SU-DHL-6 (cell line): ENCODE results near the gene INSC.

Experiments
- CTCF ChIP-seq: fragments of 200-600 bp; sonication (generic); IDR thresholded peaks from one replicate; pipeline ENCODE4 v1.5.1; 2017; ENCODE audit warnings: antibody characterized with exemption, mild to moderate bottlenecking, low read length, moderate library complexity; ENCODE audit not compliant: insufficient read depth, poor library complexity, severe bottlenecking
- EZH2phosphoT487 ChIP-seq: fragments of 200-600 bp; sonication (generic), shearing (Covaris generic); conservative IDR thresholded peaks from 2 replicates; pipeline ENCODE4 v1.6.1; 2018; ENCODE audit warnings: mild to moderate bottlenecking, antibody characterized with exemption, low read length, moderate library complexity, mixed read lengths

GRCh38 chr11:15143855-15144254 is 29.1 kb downstream of the INSC start:
- TF ChIP-seq CTCF (no peak), EZH2phosphoT487 (no peak)
